Fibroblast of peridontal ligament (primary cell): Measurements from ENCODE around the gene CEP43.

Experiments
- DNase-seq: peaks from one replicate; pipeline ENCODE4 v3.0.0-alpha.2; 2010; ENCODE audit errors: extremely low read depth

The CEP43 gene

DNA sequence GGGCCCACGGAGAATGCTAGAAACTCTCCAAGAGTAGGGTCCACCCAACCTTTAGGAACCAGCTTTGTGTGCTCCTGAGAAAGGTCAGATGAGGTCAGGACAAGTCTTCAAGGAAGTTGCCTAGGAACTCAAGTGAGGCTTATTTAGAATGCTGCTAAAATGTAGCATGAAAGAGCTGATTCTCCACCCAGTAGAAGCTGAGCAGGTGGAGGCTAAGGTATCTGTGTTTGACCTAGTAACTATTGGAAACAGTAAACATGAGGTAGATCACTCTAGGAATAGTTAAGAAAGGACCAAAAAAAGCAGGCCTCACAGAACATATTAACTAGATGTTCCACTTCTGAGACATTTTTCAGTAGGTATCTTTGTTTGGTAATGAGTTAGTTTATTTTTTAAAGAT lies 13.9 kb downstream of the CEP43 start:
- no peak for DNase-seq

DNA sequence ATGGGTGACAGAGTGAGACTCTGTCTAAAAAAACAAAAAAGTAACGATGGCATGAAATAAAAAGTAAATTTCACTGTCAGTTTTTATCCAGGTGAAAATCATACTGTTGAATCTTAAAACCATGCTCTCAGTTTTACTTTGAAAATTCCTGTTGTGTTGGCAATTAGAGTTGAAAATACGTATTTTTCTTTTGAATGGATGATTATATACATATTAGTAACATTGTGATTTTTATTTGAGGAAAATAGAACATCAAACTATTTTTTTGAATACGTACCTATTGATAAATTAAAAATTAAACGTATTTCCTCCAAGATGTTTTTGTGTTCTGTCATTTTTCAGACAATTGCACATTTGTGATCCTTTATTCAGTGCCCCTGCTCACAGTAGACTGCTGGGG lies 14.7 kb downstream of the CEP43 start:
- DNase-seq = no peak

- no peak for DNase-seq
These were observed 16.1 kb downstream of the CEP43 start for GRCh38 chr6:167015302-167015701.

DNA sequence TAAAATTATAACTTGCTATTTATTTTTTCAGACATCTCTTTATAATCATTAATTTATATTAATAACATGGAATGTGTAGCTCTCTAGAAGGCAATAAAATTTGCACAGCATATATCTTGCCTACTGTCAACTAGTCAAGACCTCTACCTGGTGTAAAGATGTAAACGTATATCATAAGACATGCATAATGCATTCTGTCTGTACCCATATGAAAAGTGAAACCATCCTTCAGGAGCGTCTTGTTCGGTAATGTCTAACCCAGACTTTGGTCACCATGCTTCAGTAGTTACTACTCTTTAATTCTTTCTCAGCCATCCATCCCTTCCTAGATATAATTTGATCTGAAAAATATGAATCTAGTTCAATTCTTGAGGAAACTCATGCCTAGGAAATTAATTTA lies 21.0 kb downstream of the CEP43 start:
- no peak for DNase-seq

DNA sequence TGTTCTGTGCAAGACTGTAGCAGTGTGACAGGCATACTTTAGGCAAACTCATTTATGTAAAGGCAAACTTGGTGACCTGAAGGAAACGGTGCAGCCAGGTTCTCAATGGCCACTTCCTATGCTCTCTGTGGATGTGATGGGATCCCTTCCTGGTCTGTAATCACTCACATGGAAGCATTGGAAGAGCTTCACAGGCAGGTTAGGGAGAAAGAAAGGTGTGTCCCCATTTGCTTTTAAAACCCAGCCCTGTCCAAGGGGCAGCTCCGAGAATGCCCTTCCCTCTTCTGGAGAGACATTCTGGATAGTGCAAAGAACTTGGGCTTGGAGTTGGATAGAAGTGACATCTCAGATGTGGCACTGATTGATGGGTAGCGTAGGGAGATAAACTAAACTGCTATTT lies 28.1 kb downstream of the CEP43 start:
- DNase-seq = no peak

DNA sequence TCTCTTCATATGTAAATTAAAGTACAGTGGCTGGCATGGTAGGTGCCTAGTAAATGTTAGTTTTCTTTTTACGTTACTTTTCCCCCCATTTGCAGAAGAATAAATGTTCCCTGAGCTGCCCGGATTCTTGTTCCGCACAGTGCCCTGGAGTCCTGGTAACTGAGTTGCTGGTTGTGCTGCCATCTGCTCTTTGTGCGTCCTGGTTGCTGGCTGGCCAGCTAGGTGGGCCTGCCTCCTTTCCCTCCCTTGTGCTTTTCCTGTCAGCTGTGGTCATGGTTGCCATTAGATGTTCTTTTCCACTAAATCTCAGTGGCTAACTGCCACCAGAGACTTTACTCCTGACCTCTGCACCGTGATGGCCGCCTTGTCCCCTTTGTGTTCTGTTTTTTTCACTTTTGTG lies 28.6 kb downstream of the CEP43 start:
- no peak for DNase-seq

DNA sequence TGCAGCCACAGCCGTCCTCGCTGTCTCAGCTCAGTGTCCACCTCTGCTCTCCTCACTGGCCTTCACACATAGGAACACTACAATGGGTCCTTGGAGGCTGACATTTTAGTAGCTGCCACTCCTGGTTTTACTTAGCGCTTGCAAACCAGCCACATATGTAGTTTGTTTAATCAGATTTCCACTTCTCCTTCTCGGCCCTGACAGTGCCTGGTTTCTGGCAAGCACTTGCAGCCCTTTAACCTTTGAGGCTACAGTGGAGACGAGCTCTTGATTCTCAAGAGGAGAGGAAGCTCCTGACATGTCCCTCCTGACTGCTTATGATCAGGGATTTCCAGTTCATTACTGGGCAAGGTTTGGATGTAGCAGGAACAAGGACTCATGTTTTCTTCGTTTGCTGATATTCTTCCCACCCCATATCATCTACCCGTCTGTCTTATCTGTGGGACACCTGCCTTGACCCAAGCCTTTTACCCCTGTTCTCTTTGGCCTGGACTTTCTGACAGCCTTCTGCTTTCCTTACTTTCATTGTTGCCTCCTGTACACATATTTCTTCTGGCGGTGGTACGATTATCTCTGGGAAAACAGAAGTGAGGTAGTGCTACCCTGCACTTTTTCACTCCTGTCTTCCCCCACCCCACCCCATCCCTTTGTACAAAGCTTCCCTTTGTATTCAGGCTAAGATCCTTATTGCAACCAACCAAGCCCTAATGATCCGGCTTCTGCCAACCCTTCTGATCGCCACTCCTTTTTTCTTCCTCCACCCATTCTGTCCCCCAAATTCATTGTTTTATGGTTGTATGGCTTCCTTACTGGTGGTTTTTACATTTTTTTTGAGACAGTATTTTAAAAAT lies 31.2 kb downstream of the CEP43 start:
- no peak for DNase-seq

- DNase-seq = no peak
These were observed 32.0 kb downstream of the CEP43 start for GRCh38 chr6:167031082-167031709.

DNA sequence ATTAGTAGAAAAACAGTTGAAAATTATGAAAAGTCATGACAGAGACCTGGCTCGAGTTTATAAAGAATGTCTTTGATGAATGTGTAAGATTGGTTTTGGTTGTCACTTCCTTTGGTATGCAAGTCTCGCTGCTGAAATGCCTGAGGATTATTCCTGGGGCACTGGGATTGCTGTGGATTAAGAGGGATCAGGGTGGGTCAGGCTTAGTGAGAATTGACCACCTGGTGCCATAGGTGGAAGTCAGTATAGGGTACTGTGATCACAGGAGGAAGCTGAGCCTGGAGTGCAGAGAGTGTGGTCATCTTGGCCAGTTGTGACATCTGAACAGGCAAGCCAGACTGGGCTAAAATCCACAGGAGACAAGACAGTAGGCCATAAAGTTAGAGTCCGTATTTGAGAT lies 34.9 kb downstream of the CEP43 start:
- DNase-seq = no peak

GRCh38 chr6:167037762-167038161 lies 38.6 kb downstream of the CEP43 start:
- DNase-seq = no peak

GRCh38 chr6:167044696-167045095 lies 45.5 kb downstream of the CEP43 start:
- peak; percentile 59 for DNase-seq

GRCh38 chr6:167045828-167046580 lies 46.8 kb downstream of the CEP43 start:
- DNase-seq = no peak

GRCh38 chr6:167046861-167047495 lies 47.8 kb downstream of the CEP43 start:
- DNase-seq = no peak

DNA sequence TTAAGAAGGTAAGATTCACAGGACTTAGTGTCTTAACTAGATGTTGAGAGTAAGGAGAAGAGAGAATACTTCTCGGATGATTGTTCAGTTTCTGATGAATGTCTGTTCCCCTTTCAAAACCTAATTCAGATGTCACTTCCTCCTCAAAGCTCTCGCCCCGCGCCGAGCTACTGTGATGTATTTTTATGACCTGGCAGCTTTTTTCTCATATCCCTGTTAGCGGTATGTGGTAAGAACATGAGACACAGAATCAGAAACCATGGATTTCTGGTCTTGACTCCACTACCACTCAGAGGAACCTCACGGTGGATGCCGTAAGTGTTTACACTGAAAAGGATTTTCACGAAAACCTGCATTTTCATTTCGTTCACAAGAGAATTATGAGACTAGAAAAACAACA lies 48.4 kb downstream of the CEP43 start:
- no peak for DNase-seq
